GM12892 (cell line): ENCODE data around the gene ZNF232.
"Not testable (repeated sequence)": the region's sequence is repeated elsewhere in the genome, so short reads cannot be mapped to it uniquely, and the experiment has no call there.

Experiments used
- DNase-seq: peaks from one replicate; pipeline ENCODE4 v3.0.0; 2011; ENCODE audit not compliant: insufficient read length
- FAIRE-seq: peaks from 2 replicates; lab custom pipeline; 2011; peaks lifted over from hg19 to GRCh38; lab: Jason Lieb, UNC
- POLR2A ChIP-seq: IDR thresholded peaks from 2 replicates; pipeline ENCODE4 v1.6.1; 2011; ENCODE audit warnings: low read depth, low read length, control low read depth
- POLR2AphosphoS5 ChIP-seq: IDR thresholded peaks from 2 replicates; pipeline ENCODE4 v1.6.1; 2011; ENCODE audit warnings: low read depth, low read length, control low read depth
- TAF1 ChIP-seq: IDR thresholded peaks from 2 replicates; pipeline ENCODE4 v1.6.1; 2011; ENCODE audit warnings: low read depth, mild to moderate bottlenecking, control low read depth, low read length, borderline replicate concordance

The ZNF232 gene

DNA sequence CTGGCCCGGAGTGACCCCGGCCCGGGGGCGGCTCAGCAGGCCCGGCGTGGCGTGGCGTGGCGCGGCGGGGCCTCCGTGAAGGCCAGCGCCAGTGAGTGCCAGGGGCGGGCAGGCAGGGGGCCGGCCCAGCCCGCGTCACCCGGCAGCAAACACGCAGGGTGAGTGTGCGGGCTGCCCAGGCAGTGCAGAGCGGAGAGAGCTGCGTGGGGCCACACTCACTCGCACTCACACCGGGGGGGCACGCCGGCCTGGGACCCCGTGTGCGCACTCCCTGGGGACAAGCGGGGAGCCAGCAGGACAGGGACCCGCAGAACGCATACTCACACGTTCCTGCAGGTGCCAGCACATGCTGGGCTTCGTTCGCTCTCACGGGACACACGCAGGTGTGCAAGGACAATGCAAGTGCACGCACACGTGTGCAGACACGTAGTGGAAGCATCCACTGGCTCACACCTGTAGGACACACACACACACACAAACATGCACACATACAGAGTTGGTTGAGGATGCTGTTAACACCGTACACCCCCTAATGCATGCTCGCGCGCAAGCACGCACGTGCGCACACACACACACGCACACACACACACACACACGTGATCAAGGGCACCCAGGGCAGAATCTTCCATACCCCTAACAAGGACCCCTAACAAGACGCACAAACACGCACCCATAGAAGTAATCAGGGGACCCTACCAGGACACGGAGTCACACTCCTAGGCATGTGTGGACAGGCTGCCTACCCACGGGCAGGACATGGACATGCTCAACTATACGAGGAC lies 11.9 kb upstream of the ZNF232 start:
- FAIRE-seq = no peak
- DNase-seq = no peak
- TF ChIP-seq POLR2AphosphoS5 (no peak), TAF1 (no peak), POLR2A (no peak)

DNA sequence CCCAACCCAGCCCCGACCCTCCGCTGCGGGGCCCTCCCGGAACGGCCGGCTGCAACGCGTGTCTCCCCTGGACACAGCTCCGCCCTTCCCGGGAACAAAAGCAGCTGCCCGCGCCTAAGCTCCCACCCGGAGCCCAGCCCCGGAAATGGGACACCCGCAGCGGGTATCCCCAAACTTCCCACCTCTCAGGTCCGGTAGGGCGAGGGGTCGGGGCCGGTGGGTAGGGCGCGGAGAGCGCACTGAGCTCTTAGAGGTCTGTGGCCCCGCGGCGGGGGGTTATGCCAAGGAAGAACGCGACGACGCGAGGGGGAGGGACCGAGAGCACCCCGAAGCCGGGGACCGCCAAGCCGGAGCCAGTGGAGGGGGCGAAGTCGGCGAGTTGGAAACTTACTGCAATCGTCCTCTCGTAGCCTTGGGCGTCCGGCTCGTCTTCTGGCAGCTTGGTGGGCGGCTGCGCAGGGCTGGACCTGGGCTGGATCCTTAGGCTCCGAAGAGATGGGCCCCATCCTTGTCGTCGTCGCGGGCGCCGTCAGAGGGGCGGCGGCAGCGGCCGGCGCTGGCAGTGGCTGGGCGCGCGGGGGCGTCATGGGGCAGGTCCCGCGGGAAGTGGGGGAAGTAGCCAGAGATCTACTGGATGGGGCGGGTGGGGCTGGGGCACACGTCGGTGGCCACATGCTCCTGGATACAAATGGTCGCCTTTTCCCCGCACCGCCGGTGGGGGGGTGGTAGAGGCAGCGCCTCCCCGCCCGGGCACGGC lies 11.1 kb upstream of the ZNF232 start:
- DNase-seq = no peak
- no peak for FAIRE-seq
- no peak for TF ChIP-seq TAF1
- no peak for TF ChIP-seq POLR2A
- TF ChIP-seq POLR2AphosphoS5 = no peak

DNA sequence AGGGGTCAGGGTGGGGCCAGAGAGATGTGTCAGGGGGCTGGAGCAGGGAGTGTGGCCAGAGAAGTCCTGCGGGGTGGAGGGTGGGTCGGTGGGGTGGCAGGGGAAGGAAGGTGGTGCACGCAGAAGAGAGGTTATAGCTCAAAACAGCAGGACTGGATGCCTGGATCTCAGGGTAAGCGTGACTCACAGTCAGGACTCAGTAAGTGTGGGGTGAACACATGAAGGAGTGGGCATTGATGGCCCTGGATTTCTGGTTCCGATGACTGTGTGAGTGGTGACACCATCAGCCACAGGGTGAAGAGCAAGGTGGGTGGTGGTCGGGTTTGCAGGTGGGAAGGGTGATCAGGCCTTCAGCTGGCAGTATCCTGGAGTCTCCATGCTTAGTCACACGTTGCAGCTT lies 10.4 kb upstream of the ZNF232 start:
- not testable (repeated sequence) for FAIRE-seq, DNase-seq

DNA sequence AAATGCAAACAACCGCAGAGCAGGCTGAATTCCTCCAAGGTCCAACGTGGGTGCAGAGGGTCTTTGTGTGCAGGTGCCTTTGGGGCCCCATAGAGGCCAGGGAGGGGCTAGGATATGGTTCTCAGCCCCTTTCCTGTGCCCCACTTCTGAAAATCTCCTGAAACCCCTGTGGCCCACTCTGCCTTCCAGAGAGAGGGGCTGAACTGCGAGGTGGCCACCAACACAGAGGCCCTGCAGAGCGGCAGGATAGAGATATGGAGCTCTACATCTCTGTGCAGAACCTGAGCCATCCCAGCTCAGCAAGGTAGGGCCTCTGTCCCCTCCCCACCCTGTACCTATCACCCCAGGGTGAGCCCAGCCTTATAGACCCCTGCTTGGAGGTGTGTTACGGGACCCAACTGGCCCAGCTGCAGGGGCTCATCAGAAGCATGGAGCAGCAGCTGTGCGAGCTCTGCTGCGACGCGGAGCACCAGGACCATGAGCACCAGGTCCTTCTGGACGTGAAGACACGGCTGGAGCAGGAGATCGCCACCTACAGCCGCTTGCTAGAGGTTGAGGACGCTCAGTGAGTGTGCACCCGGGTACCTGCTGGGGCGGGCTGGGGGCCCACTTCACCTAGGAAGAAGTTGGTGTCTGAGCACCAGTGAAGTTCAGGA lies 9.6 kb upstream of the ZNF232 start:
- TF ChIP-seq POLR2AphosphoS5 (no peak), POLR2A (no peak), TAF1 (no peak)
- no peak for DNase-seq

DNA sequence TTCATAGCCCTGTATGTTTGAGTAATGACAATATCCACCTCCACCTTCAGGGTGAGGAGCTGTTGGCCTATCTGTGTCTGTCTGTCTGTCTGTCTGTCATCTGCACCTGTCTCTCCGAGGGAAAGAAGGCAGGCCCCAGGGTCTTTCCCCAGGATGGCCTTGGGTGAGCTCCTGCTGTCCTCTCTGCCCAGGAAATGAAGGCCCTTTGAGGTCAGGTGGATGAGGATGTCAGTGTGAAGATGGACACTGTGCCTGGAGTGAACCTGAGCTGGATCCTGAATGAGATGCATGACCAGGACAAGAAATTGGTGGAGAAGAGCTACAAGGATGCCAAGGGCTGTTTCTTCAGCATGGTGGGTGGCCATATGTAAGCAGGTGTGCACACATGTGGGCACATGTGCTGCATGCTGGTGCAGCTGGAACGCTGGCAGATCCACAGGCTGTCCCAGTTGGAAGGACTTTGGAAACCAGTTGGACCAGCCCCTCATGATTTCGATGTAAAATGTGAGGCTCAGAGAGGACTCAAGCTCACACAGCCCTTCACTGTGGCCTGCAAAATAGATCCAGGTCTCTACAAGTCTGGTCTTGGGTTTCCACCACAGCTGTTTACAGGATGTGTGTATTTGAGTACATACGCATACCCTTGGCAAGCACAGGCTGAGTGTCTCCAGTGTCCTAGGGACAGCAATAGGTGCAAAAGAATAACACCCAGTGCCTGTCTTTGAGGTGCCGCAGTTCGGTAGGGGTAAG lies 8.9 kb upstream of the ZNF232 start:
- not testable (repeated sequence) for DNase-seq, FAIRE-seq

More for the DNA sequence above, 9.6 kb upstream of the ZNF232 start:
- FAIRE-seq = no peak

DNA sequence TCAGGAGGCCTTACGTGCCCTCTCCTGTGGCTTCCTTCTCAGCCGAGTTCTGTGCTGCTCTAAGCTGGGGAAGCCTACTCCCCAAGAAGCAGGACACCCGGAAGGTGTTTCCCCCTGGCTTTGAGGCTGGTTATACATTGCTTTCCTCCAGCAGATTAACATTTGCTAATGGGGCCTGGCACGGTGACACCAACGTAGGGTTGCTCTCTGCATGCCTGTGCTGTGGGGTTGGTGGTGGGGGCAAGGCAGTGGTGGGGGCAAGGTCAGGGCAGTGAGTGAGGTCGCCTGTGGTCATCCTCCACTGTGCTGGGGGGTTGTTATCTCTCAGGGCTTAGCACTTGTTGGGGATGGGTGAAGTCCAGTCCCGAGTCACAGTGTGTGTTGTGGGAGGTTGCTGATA lies 8.4 kb upstream of the ZNF232 start:
- TF ChIP-seq POLR2AphosphoS5 (no peak), POLR2A (no peak), TAF1 (no peak)

DNA sequence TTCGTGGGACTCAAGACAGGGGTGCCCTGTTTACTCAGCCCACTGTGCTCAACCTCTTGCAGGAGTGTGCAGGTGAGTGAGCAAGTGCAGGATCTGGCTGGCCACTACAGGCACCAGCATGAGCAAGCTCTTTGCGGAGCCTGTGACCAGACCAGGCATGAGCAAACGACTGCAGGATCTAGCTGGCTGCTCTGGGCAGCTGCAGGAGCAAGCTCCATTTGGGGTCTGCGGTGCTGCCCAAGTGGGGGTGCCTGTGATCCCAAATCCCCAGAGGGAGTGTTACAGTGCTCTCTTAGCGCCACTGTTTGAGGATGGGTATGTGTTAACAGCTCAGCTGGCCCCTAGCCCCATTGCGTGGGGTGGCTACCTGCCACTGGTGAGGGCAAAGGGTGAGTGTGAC lies 6.5 kb upstream of the ZNF232 start:
- TF ChIP-seq POLR2AphosphoS5 (no peak), TAF1 (no peak), POLR2A (no peak)
- FAIRE-seq = no peak
- no peak for DNase-seq

More for the DNA sequence above, 8.4 kb upstream of the ZNF232 start:
- FAIRE-seq (no peak), DNase-seq (no peak)

DNA sequence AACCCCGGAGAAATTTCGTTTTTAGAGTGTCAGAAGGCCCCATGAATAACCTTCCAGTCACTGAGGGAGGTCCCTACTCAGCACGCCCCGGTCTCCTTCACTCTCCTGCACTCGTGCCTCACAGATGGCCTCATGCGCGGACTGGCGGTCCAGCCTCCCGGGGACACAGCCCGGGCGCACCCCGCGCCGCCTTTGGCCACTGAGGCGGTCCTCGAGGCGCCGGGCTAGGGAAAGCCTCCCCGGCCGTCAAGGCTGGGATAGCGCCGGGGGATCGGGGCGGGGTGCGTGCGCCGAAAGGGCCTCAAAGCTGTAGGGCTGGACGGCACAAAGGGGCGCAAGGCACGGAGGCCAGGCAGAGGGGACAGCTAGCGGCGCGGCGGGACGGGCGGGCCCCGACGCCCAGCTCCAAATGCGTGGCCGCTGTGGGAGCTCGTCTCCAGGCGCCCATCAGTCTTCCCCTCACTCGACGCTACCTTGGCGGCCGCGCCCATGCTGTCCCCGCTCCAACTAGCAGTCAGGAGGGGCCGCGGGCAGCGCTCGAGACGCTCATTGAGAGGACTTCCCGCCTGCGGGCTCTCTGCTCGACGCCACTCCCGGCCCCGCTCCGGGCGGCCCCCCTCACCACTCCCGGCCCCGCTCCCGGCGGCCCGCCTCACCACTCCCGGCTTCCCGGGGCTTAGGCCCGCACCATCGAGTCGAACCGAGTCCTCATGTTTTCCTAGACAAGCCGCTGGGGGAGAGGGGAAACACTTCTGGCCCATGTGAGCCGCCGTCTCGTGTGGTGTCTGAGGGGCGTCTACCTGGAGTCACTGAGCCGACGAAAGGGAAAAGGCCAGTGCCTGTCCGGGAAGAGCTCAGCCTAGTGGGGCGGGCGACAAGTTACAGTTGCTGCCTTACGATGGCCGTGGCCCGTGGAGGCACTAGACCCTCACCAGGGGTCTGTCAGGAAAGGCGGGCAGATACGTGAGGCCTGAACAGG lies 4.3 kb upstream of the ZNF232 start, which contains the start of gene USP6:
TSS of gene USP6 (plus strand) at position 360 of the 979 bp plus-strand sequence. CDS start 14,336 bp downstream, outside the sequence.
- DNase-seq = no peak
- no peak for FAIRE-seq
- TF ChIP-seq POLR2A (no peak), TAF1 (no peak), POLR2AphosphoS5 (no peak)

DNA sequence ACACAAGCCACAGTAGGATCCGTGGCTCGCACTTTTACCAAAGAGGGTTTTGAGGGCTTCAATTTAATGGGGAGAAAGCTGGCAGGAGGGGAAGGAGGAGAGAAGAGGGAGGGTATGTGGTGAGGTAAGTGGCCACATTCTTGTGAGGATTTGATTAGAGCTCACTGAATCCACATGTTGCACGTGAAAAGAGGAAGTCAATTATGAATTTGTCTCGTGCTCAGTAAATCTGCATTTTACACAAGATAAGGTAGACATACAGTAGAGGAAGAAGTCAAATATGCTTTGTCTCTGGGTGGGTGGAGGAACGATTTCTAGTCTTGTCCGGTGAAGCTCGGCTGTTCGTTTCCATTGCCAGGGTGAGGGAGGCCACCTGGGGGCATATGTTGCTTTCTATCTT lies 862 bp downstream of the ZNF232 start:
- FAIRE-seq (peak; percentile 27), DNase-seq (no peak)

DNA sequence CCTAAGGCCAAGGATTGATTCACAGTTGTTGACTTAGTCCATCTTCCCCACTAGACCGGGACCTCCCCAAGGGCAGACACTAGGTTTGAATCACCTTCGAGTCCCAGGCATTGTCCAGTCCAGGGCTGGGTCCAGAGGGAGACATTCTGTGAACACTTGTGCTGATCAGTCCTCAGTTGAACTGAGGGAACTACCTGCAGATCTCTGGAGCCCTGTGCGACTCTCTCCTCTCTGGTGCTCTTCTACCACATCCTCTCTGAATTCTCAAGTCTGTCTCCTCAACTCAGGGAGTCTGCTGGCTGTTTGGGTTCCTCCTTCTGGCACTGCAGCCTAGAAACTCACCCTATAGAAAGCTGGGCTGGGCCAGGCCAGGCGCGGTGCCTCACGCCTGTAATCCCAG lies 10.8 kb downstream of the ZNF232 start:
- TF ChIP-seq TAF1 (no peak), POLR2AphosphoS5 (no peak), POLR2A (no peak)
- FAIRE-seq (no peak), DNase-seq (no peak)

More for the DNA sequence above, 862 bp downstream of the ZNF232 start:
- no peak for TF ChIP-seq POLR2A
- no peak for TF ChIP-seq TAF1
- TF ChIP-seq POLR2AphosphoS5 = no peak
